HEK293 (cell line): ENCODE results near the gene MIEN1.

Experiments used
- CTCF ChIA-PET: fragments of 350-600 bp; formaldehyde crosslinking; extraction: SDS; loops from one replicate; lab custom pipeline; 2021; ENCODE audit warnings: antibody characterized with exemption; lab: Yijun Ruan, JAX
- POLR2A ChIA-PET: fragments of 300-600 bp; formaldehyde crosslinking; extraction: SDS; loops from one replicate; lab custom pipeline; 2020; ENCODE audit warnings: antibody characterized with exemption, inconsistent platforms; lab: Yijun Ruan, JAX
- H3K27ac ChIP-seq: fragments of 200-500 bp; sonication (Bioruptor generic); 2 replicates; pipeline ENCODE4 v1.5.1; 2014; ENCODE audit warnings: low read depth, low read length, control low read depth, inconsistent platforms; ENCODE audit errors: extremely low read depth
- H3K36me3 ChIP-seq, 2 experiments: fragments of 200-500 bp in 1 of 2; sonication (Bioruptor generic) in 1 of 2; 1 replicate in 1 of 2; 2 replicates in 1 of 2; pipeline ENCODE4 v1.5.1; 2014 to 2017; ENCODE audit warnings: inconsistent platforms in 2 of 2, low read length in 2 of 2; ENCODE audit not compliant: control insufficient read depth in 2 of 2, insufficient read depth in 1 of 2
- H3K4me1 ChIP-seq: fragments of 200-500 bp; sonication (Bioruptor generic); 2 replicates; pipeline ENCODE4 v1.5.1; 2014; ENCODE audit warnings: mild to moderate bottlenecking, low read length, inconsistent platforms; ENCODE audit not compliant: control insufficient read depth, insufficient read depth
- H3K4me3 ChIP-seq: 2 replicates; pipeline ENCODE4 v1.5.1; 2011; ENCODE audit warnings: low read depth, mild to moderate bottlenecking, control low read depth, low read length, moderate library complexity
- H3K9me3 ChIP-seq: fragments of 200-500 bp; sonication (Bioruptor generic); 2 replicates; pipeline ENCODE4 v1.5.1; 2014; ENCODE audit warnings: low read depth, low read length, inconsistent platforms; ENCODE audit not compliant: control insufficient read depth, insufficient read depth
- GLIS1 ChIP-seq: fragments of 450-650 bp; formaldehyde crosslinking; IDR thresholded peaks from 2 replicates; pipeline ENCODE4 v1.5.1; 2016; ENCODE audit warnings: missing biosample characterization, missing genetic modification characterization
- HOXD13 ChIP-seq: sonication (generic); formaldehyde crosslinking; IDR thresholded peaks from 2 replicates; pipeline ENCODE4 v1.8.0; 2022; ENCODE audit warnings: missing genetic modification reagents, borderline replicate concordance
- KLF1 ChIP-seq: fragments of 450-650 bp; formaldehyde crosslinking; IDR thresholded peaks from 2 replicates; pipeline ENCODE4 v1.5.1; 2016; ENCODE audit warnings: missing biosample characterization, missing genetic modification characterization
- MZF1 ChIP-seq: fragments of 450-650 bp; formaldehyde crosslinking; IDR thresholded peaks from 2 replicates; pipeline ENCODE4 v1.5.1; 2017; ENCODE audit warnings: missing biosample characterization, missing genetic modification characterization, borderline replicate concordance
- OVOL3 ChIP-seq: fragments of 450-650 bp; formaldehyde crosslinking; IDR thresholded peaks from 2 replicates; pipeline ENCODE4 v1.5.1; 2016; ENCODE audit warnings: missing biosample characterization, missing genetic modification characterization
- PRDM1 ChIP-seq: fragments of 450-650 bp; formaldehyde crosslinking; IDR thresholded peaks from 2 replicates; pipeline ENCODE4; 2016; ENCODE audit warnings: missing biosample characterization, missing genetic modification characterization
- SETDB1 ChIP-seq: IDR thresholded peaks from one replicate; pipeline ENCODE4 v1.6.1; 2017; ENCODE audit warnings: mild to moderate bottlenecking, low read length, moderate library complexity, mixed read lengths; ENCODE audit not compliant: insufficient read length
- SP7 ChIP-seq: fragments of 450-650 bp; formaldehyde crosslinking; IDR thresholded peaks from 2 replicates; pipeline ENCODE4 v1.5.1; 2016; ENCODE audit warnings: missing biosample characterization, missing genetic modification characterization
- TCF7L2 ChIP-seq: IDR thresholded peaks from 2 replicates; pipeline ENCODE4 v1.6.1; 2011; ENCODE audit warnings: low read depth, mild to moderate bottlenecking, inconsistent platforms, low read length, moderate library complexity, borderline replicate concordance
- YY1 ChIP-seq: fragments of 450-650 bp; formaldehyde crosslinking; IDR thresholded peaks from 2 replicates; pipeline ENCODE4 v1.5.1; 2018; ENCODE audit warnings: missing biosample characterization, missing genetic modification characterization
- ZFHX2 ChIP-seq: fragments of 450-650 bp; formaldehyde crosslinking; conservative IDR thresholded peaks from 2 replicates; pipeline ENCODE4 v1.5.1; 2016; ENCODE audit warnings: missing biosample characterization, missing genetic modification characterization
- ZIC2 ChIP-seq: fragments of 450-650 bp; formaldehyde crosslinking; IDR thresholded peaks from 2 replicates; pipeline ENCODE4 v1.5.1; 2016; ENCODE audit warnings: missing biosample characterization, missing genetic modification characterization
- ZNF16 ChIP-seq: fragments of 450-650 bp; formaldehyde crosslinking; IDR thresholded peaks from 2 replicates; pipeline ENCODE4 v1.5.1; 2016; ENCODE audit warnings: low read depth, missing biosample characterization, missing genetic modification characterization
- ZNF184 ChIP-seq: fragments of 450-650 bp; IDR thresholded peaks from 2 replicates; pipeline ENCODE4 v1.5.1; 2018; ENCODE audit warnings: missing biosample characterization, mild to moderate bottlenecking, missing genetic modification characterization
- ZNF214 ChIP-seq: fragments of 450-650 bp; formaldehyde crosslinking; IDR thresholded peaks from 2 replicates; pipeline ENCODE4 v1.5.1; 2017; ENCODE audit warnings: missing biosample characterization, mild to moderate bottlenecking, missing genetic modification characterization, borderline replicate concordance
- ZNF223 ChIP-seq: fragments of 450-650 bp; formaldehyde crosslinking; IDR thresholded peaks from 2 replicates; pipeline ENCODE4 v1.5.1; 2016; ENCODE audit warnings: missing biosample characterization, missing genetic modification characterization
- ZNF248 ChIP-seq: fragments of 450-650 bp; formaldehyde crosslinking; IDR thresholded peaks from 2 replicates; pipeline ENCODE4 v1.5.1; 2017; ENCODE audit warnings: missing biosample characterization, missing genetic modification characterization
- ZNF335 ChIP-seq: fragments of 450-650 bp; formaldehyde crosslinking; conservative IDR thresholded peaks from 2 replicates; pipeline ENCODE4 v1.5.1; 2016; ENCODE audit warnings: missing biosample characterization, missing genetic modification characterization
- ZNF341 ChIP-seq: fragments of 450-650 bp; formaldehyde crosslinking; IDR thresholded peaks from 2 replicates; pipeline ENCODE4; 2016; ENCODE audit warnings: low read depth, missing biosample characterization, missing genetic modification characterization
- ZNF366 ChIP-seq: fragments of 450-650 bp; formaldehyde crosslinking; conservative IDR thresholded peaks from 2 replicates; pipeline ENCODE4 v1.5.1; 2016; ENCODE audit warnings: missing biosample characterization, missing genetic modification characterization
- ZNF394 ChIP-seq: fragments of 450-650 bp; formaldehyde crosslinking; IDR thresholded peaks from 2 replicates; pipeline ENCODE4 v1.5.1; 2016; ENCODE audit warnings: missing biosample characterization, missing genetic modification characterization, mild to moderate bottlenecking, moderate library complexity, borderline replicate concordance
- ZNF473 ChIP-seq: fragments of 450-650 bp; formaldehyde crosslinking; IDR thresholded peaks from 2 replicates; pipeline ENCODE4 v1.5.1; 2017; ENCODE audit warnings: missing biosample characterization, missing genetic modification characterization
- ZNF48 ChIP-seq: fragments of 450-650 bp; formaldehyde crosslinking; IDR thresholded peaks from 2 replicates; pipeline ENCODE4 v1.5.1; 2016; ENCODE audit warnings: missing biosample characterization, missing genetic modification characterization
- ZNF555 ChIP-seq: fragments of 450-650 bp; formaldehyde crosslinking; conservative IDR thresholded peaks from 2 replicates; pipeline ENCODE4 v1.5.1; 2017; ENCODE audit warnings: missing biosample characterization, mild to moderate bottlenecking, missing genetic modification characterization, inconsistent platforms
- ZNF580 ChIP-seq: fragments of 450-650 bp; formaldehyde crosslinking; IDR thresholded peaks from 2 replicates; pipeline ENCODE4 v1.5.1; 2016; ENCODE audit warnings: missing biosample characterization, missing genetic modification characterization
- ZNF626 ChIP-seq: fragments of 450-650 bp; sonication (Bioruptor Pico); formaldehyde crosslinking; IDR thresholded peaks from 2 replicates; pipeline ENCODE4 v1.5.1; 2018; ENCODE audit warnings: missing biosample characterization, missing genetic modification characterization, inconsistent platforms
- ZNF639 ChIP-seq: fragments of 450-650 bp; formaldehyde crosslinking; IDR thresholded peaks from 2 replicates; pipeline ENCODE4 v1.5.1; 2016; ENCODE audit warnings: missing biosample characterization, missing genetic modification characterization
- ZNF777 ChIP-seq: fragments of 450-650 bp; formaldehyde crosslinking; IDR thresholded peaks from 2 replicates; pipeline ENCODE4 v1.5.1; 2017; ENCODE audit warnings: missing biosample characterization, missing genetic modification characterization, borderline replicate concordance
- ZSCAN30 ChIP-seq: fragments of 450-650 bp; IDR thresholded peaks from 2 replicates; pipeline ENCODE4 v1.5.1; 2018; ENCODE audit warnings: missing biosample characterization, mild to moderate bottlenecking, missing genetic modification characterization, moderate library complexity
- ZXDB ChIP-seq: fragments of 450-650 bp; formaldehyde crosslinking; IDR thresholded peaks from 2 replicates; pipeline ENCODE4 v1.5.1; 2016; ENCODE audit warnings: missing biosample characterization, missing genetic modification characterization

The MIEN1 gene

GRCh38 chr17:39772987-39773934 is 42.9 kb upstream of the MIEN1 start:
- no peaks in the 10 kb centered on the region for H3K9me3 ChIP-seq
- POLR2A ChIA-PET: no interaction called here
- TF ChIP-seq SP7 (tag by site-specific recombination): no peak
- TF ChIP-seq ZNF16 (tag by site-specific recombination): no peak
- no peak for TF ChIP-seq SETDB1
- TF ChIP-seq ZNF777: no peak
- TF ChIP-seq ZNF214 (tag by site-specific recombination): no peak
- no peak for TF ChIP-seq ZIC2 (tag by site-specific recombination)
- no peak for TF ChIP-seq KLF1 (tag by site-specific recombination)
- no peak for TF ChIP-seq OVOL3
- TF ChIP-seq ZNF366 (tag by site-specific recombination): no peak
- TF ChIP-seq ZNF639 (tag by site-specific recombination): no peak
- no peak for TF ChIP-seq ZNF473
- TF ChIP-seq YY1 (tag by site-specific recombination): no peak
- TF ChIP-seq ZNF341 (tag by site-specific recombination): no peak
- no peak for TF ChIP-seq ZNF555 (tag by site-specific recombination)
- no peak for TF ChIP-seq ZFHX2 (tag by site-specific recombination)
- no peak for TF ChIP-seq PRDM1 (tag by site-specific recombination)
- no peak for TF ChIP-seq ZXDB (tag by site-specific recombination)
- TF ChIP-seq, all 188 proteins: peak for 0
- H3K4me1 ChIP-seq: peaks cover 25% of the 10 kb centered on the region
- H3K27ac ChIP-seq: no peak overlapping the region
- no peaks in the 10 kb centered on the region for H3K36me3 ChIP-seq
- H3K4me3 ChIP-seq: no peak overlapping the region
- CTCF ChIA-PET: no interaction called here

GRCh38 chr17:39772415-39772814 is 42.1 kb upstream of the MIEN1 start:
- no peak for TF ChIP-seq ZNF777
- TF ChIP-seq, all 188 proteins: peak for 0
- peaks cover 23% of the 10 kb centered on the region for H3K4me1 ChIP-seq
- POLR2A ChIA-PET: no interaction called here
- no peaks in the 10 kb centered on the region for H3K9me3 ChIP-seq
- H3K27ac ChIP-seq: no peak overlapping the region
- CTCF ChIA-PET: no interaction called here
- no peaks in the 10 kb centered on the region for H3K36me3 ChIP-seq
- H3K4me3 ChIP-seq: no peak overlapping the region

- no peaks in the 10 kb centered on the region for H3K9me3 ChIP-seq
- peaks cover 23% of the 10 kb centered on the region for H3K4me1 ChIP-seq
- ChIA-PET POLR2A (interaction anchor here (0.6 to 1.0 kb wide), 2 partner anchors 100 to 157 kb away, joined by 5 to 7 read pairs; partner anchors contain the start of genes LRRC3C and ORMDL3), CTCF (interaction anchor here (1.2 to 1.7 kb wide), 3 partner anchors 10 to 139 kb away, joined by 3 to 6 read pairs (median 5); no protein-coding TSS in a partner anchor)
- peak overlapping the region; percentile 80 for H3K27ac ChIP-seq
- no peaks in the 10 kb centered on the region for H3K36me3 ChIP-seq
- H3K4me3 ChIP-seq: no peak overlapping the region
- TF ChIP-seq ZNF48 (tag by site-specific recombination) (no peak), HOXD13 (CRISPR knock-in tag) (peak; percentile 90; the same call in 1 of the 2 replicates), GLIS1 (tag by site-specific recombination) (peak; percentile 74), ZNF248 (tag by site-specific recombination) (no peak), ZNF580 (tag by site-specific recombination) (peak; percentile 99), ZNF394 (peak; percentile 88), MZF1 (tag by site-specific recombination) (peak; percentile 98), ZSCAN30 (tag by site-specific recombination) (peak; percentile 89), ZNF223 (no peak), ZNF626 (tag by site-specific recombination) (peak; percentile 84; the same call in 1 of the 2 replicates), ZNF335 (tag by site-specific recombination) (peak; percentile 68), TCF7L2 (peak; percentile 68; the same call in 1 of the 2 replicates), ZFHX2 (tag by site-specific recombination) (no peak), ZNF184 (tag by site-specific recombination) (peak; percentile 81; the same call in 1 of the 2 replicates), KLF1 (tag by site-specific recombination) (peak; percentile 85)
These were observed 39.7 kb upstream of the MIEN1 start for GRCh38 chr17:39769974-39770587.
